ENCODE results near the gene OR5B17.

DNA sequence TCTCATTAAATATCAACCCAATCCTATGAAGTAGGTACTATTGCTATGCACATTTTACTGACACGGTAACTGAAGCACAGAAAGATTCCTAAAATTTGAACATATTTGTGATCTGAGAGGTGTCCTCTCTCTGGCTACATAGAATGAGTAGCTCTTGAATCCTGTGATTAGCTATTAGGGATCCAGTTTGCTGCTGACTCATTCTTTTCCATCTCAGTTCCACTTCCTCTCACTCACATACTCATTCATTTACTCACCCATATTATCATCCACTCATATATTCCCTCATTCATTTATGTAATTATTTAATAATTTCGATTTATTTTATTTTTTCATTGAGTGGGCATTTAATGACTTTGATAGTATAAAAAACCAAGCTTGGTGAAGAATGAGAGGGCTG is 42.7 kb downstream of the OR5B17 start:
- TF ChIP-seq, protein P1, sequence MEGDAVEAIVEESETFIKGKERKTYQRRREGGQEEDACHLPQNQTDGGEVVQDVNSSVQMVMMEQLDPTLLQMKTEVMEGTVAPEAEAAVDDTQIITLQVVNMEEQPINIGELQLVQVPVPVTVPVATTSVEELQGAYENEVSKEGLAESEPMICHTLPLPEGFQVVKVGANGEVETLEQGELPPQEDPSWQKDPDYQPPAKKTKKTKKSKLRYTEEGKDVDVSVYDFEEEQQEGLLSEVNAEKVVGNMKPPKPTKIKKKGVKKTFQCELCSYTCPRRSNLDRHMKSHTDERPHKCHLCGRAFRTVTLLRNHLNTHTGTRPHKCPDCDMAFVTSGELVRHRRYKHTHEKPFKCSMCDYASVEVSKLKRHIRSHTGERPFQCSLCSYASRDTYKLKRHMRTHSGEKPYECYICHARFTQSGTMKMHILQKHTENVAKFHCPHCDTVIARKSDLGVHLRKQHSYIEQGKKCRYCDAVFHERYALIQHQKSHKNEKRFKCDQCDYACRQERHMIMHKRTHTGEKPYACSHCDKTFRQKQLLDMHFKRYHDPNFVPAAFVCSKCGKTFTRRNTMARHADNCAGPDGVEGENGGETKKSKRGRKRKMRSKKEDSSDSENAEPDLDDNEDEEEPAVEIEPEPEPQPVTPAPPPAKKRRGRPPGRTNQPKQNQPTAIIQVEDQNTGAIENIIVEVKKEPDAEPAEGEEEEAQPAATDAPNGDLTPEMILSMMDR (IDR thresholded peaks at IDR 0.05; ENCODE audit: low read depth, low read length, missing input control), result no peak
- TF ChIP-seq, protein P2, sequence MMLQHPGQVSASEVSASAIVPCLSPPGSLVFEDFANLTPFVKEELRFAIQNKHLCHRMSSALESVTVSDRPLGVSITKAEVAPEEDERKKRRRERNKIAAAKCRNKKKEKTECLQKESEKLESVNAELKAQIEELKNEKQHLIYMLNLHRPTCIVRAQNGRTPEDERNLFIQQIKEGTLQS (IDR thresholded peaks at IDR 0.05), result no peak
- TF ChIP-seq EGR1 (IDR thresholded peaks at IDR 0.05; ENCODE audit: low read depth in 2 of 2) (no peak), FOXA1 (IDR thresholded peaks at IDR 0.05) (no peak), RAD21 (IDR thresholded peaks at IDR 0.05) (no peak), JUND (IDR thresholded peaks at IDR 0.05) (no peak), SP1 (IDR thresholded peaks at IDR 0.05) (no peak), GABPA (IDR thresholded peaks at IDR 0.05 in 1 of 2, conservative IDR thresholded peaks at IDR 0.05 in 1 of 2) (no peak), YY1 (IDR thresholded peaks at IDR 0.05) (no peak)
- TF ChIP-seq, protein P3, sequence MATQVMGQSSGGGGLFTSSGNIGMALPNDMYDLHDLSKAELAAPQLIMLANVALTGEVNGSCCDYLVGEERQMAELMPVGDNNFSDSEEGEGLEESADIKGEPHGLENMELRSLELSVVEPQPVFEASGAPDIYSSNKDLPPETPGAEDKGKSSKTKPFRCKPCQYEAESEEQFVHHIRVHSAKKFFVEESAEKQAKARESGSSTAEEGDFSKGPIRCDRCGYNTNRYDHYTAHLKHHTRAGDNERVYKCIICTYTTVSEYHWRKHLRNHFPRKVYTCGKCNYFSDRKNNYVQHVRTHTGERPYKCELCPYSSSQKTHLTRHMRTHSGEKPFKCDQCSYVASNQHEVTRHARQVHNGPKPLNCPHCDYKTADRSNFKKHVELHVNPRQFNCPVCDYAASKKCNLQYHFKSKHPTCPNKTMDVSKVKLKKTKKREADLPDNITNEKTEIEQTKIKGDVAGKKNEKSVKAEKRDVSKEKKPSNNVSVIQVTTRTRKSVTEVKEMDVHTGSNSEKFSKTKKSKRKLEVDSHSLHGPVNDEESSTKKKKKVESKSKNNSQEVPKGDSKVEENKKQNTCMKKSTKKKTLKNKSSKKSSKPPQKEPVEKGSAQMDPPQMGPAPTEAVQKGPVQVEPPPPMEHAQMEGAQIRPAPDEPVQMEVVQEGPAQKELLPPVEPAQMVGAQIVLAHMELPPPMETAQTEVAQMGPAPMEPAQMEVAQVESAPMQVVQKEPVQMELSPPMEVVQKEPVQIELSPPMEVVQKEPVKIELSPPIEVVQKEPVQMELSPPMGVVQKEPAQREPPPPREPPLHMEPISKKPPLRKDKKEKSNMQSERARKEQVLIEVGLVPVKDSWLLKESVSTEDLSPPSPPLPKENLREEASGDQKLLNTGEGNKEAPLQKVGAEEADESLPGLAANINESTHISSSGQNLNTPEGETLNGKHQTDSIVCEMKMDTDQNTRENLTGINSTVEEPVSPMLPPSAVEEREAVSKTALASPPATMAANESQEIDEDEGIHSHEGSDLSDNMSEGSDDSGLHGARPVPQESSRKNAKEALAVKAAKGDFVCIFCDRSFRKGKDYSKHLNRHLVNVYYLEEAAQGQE (IDR thresholded peaks at IDR 0.05), result no peak
- TF ChIP-seq, protein P4, sequence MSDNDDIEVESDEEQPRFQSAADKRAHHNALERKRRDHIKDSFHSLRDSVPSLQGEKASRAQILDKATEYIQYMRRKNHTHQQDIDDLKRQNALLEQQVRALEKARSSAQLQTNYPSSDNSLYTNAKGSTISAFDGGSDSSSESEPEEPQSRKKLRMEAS (IDR thresholded peaks at IDR 0.05), result no peak
- TF ChIP-seq, protein P5, sequence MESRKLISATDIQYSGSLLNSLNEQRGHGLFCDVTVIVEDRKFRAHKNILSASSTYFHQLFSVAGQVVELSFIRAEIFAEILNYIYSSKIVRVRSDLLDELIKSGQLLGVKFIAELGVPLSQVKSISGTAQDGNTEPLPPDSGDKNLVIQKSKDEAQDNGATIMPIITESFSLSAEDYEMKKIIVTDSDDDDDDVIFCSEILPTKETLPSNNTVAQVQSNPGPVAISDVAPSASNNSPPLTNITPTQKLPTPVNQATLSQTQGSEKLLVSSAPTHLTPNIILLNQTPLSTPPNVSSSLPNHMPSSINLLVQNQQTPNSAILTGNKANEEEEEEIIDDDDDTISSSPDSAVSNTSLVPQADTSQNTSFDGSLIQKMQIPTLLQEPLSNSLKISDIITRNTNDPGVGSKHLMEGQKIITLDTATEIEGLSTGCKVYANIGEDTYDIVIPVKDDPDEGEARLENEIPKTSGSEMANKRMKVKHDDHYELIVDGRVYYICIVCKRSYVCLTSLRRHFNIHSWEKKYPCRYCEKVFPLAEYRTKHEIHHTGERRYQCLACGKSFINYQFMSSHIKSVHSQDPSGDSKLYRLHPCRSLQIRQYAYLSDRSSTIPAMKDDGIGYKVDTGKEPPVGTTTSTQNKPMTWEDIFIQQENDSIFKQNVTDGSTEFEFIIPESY (IDR thresholded peaks at IDR 0.05), result no peak

All from liver (tissue), 3 donors.